Pancreas (tissue), 10 donors: ENCODE measurements around the gene SNX18. TPM values are rescaled to one million over a fixed set of nuclear protein-coding genes. Genes with fewer than 3 reads are reported as not detected.

ENCODE experiments used
- ATAC-seq, 4 donors: fragments of 200-7000 bp; cut with Tn5 transposase; one replicate each; pipeline versions ENCODE4 v1.8.0 to v1.9.1; 2020; ENCODE audit warnings: mild to moderate bottlenecking in 4 of 4, moderate library complexity in 4 of 4
- DNase-seq, 6 donors: peaks; one replicate each; pipeline ENCODE4 v3.0.0-alpha.2; 2020
- FAIRE-seq: peaks from 2 replicates; lab custom pipeline; 2012; peaks lifted over from hg19 to GRCh38; lab: Jason Lieb, UNC
- H3K27ac ChIP-seq, 4 donors: fragments of 200-600 bp; sonication (generic); 1 replicate in 3 of 4; 2 replicates in 1 of 4; pipeline versions ENCODE4 v1.5.0 to v1.8.0; 2020
- H3K27me3 ChIP-seq, 4 donors: fragments of 200-600 bp; one replicate each; pipeline ENCODE4 v1.8.0; 2021
- H3K36me3 ChIP-seq, 3 donors: fragments of 200-600 bp; sonication (generic) in 1 of 3; one replicate each; pipeline versions ENCODE4 v1.5.0 to v1.8.0; 2020 to 2021
- H3K4me1 ChIP-seq, 3 donors: fragments of 200-600 bp; one replicate each; pipeline ENCODE4 v1.8.0; 2021
- H3K4me3 ChIP-seq, 4 donors: fragments of 200-600 bp; sonication (generic) in 2 of 4; one replicate each; pipeline versions ENCODE4 v1.5.0 to v1.8.0; 2020 to 2021
- H3K9me3 ChIP-seq, 4 donors: fragments of 200-600 bp; one replicate each; pipeline ENCODE4 v1.8.0; 2021
- WGBS, 2 donors: extraction: QIAGEN DNeasy Blood & Tissue Kit; methylation state at CpG; one replicate each; pipeline ENCODE4 v1.1.7; 2013; 5-methylcytosine and 5-hydroxymethylcytosine counted together
- intact Hi-C, 3 donors: fragments of 100-400 bp; cut with DNase I; formaldehyde crosslinking; loops; one replicate each; pipeline versions ENCODE4 v1.11.1 to v1.14.2; 2022
- polyA plus RNA-seq, 2 donors: library from polyadenylated mRNA; stranded (reverse); fragments of 200-250 nt; gene quantifications; one replicate each; pipeline ENCODE4 v1.2.3, GENCODE V29; 2013
- total RNA-seq, 6 donors: library from RNA; stranded (reverse); fragmentation: NEBNext Ultra II Directional in 4 of 6; extraction: Animal tissue kit (Norgen Biotek cat#: 25700) in 4 of 6; gene quantifications; one replicate each; pipeline versions ENCODE4 v1.2.1 to v1.2.4, GENCODE V29; 2021 to 2023
- TF ChIP-seq, protein P1 (sequence below), 4 donors: fragments of 200-600 bp; sonication (generic) in 3 of 4; IDR thresholded peaks; one replicate each; pipeline versions ENCODE4 v1.5.0 to v1.8.0; 2021; ENCODE audit warnings: antibody characterized with exemption in 4 of 4
- donor health status: healthy with polysubstance abuse.
- donor health status: DM: no; HTN: no; CAD: no; lungs with moderate emphysema.
- donor health status: DM: no; HTN: no; CAD: no.
- donor health status: control.
- donor health status: control.
- donor health status: Bipolar disorder and iron deficiency.
- donor health status: DM: yes; HTN: yes; CAD: no.
- donor health status: DM: no; HTN: no; CAD: no.
- donor health status: DM: no; HTN: no; CAD: no.
- donor health status: DM: yes; HTN: yes; CAD: no.

SNX18 gene, protein sequence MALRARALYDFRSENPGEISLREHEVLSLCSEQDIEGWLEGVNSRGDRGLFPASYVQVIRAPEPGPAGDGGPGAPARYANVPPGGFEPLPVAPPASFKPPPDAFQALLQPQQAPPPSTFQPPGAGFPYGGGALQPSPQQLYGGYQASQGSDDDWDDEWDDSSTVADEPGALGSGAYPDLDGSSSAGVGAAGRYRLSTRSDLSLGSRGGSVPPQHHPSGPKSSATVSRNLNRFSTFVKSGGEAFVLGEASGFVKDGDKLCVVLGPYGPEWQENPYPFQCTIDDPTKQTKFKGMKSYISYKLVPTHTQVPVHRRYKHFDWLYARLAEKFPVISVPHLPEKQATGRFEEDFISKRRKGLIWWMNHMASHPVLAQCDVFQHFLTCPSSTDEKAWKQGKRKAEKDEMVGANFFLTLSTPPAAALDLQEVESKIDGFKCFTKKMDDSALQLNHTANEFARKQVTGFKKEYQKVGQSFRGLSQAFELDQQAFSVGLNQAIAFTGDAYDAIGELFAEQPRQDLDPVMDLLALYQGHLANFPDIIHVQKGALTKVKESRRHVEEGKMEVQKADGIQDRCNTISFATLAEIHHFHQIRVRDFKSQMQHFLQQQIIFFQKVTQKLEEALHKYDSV
- total RNA-seq (10 to 100 TPM; 10.2 to 20.0 (median 14.3) TPM), polyA plus RNA-seq (1 to 10 TPM; 2.9 to 4.7 TPM)

DNA sequence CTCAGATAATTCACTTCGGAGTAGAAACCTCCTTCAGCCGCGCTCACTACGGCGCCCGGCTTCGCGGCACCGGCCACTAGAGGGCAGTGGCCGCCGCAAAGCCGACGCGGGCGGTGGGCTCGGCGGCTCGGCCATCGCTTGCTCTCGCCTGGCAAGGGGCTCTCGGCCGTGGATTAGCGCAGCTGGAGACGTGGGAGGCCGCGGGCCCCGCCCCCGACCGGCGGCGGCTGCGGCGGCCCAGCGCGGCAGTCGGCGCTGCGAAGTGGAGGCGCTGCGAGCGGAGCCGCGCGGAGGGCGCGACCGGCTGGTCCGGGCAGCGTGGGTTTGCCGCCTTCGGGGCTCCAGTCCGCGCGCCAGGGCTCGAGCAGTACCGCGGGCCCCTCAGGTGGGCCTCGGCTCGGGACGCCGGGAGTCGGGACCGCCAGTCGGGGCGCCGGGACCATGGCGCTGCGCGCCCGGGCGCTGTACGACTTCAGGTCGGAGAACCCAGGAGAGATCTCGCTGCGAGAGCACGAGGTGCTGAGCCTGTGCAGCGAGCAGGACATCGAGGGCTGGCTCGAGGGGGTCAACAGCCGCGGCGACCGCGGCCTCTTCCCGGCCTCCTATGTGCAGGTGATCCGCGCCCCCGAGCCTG lies at the start of gene SNX18:
TSS of gene SNX18 (plus strand) at position 248 of the 634 bp plus-strand sequence. CDS start at position 442, 194 bp downstream.
- DNase-seq, result peak; percentile 91 to 96 (median 94)
- no peaks in the 10 kb centered on the region for H3K27me3 ChIP-seq
- no peaks in the 10 kb centered on the region for H3K9me3 ChIP-seq
- peak within 1 kb of the TSS; percentile 88 to 99 (median 96) for H3K4me3 ChIP-seq
- H3K36me3 ChIP-seq, result no peaks in the 10 kb centered on the region
- peaks cover 0 to 26% (median 8%) of the 10 kb centered on the region in 3 donors for H3K4me1 ChIP-seq
- TF ChIP-seq, protein P1, sequence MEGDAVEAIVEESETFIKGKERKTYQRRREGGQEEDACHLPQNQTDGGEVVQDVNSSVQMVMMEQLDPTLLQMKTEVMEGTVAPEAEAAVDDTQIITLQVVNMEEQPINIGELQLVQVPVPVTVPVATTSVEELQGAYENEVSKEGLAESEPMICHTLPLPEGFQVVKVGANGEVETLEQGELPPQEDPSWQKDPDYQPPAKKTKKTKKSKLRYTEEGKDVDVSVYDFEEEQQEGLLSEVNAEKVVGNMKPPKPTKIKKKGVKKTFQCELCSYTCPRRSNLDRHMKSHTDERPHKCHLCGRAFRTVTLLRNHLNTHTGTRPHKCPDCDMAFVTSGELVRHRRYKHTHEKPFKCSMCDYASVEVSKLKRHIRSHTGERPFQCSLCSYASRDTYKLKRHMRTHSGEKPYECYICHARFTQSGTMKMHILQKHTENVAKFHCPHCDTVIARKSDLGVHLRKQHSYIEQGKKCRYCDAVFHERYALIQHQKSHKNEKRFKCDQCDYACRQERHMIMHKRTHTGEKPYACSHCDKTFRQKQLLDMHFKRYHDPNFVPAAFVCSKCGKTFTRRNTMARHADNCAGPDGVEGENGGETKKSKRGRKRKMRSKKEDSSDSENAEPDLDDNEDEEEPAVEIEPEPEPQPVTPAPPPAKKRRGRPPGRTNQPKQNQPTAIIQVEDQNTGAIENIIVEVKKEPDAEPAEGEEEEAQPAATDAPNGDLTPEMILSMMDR (IDR thresholded peaks at IDR 0.05), result peak; percentile 94 to 100 (median 96)
- ATAC-seq, result peak; percentile 92 to 96 (median 94)
- 0 to 1% methylated on average over 66 to 88 of the region's 88 CpGs for WGBS, 2 donors
- peak within 1 kb of the TSS; percentile 91 to 96 (median 93) for H3K27ac ChIP-seq
- intact Hi-C loops, result loop anchor here in 2 of 3 donors (5.0 to 10.0 kb wide), 3 partner anchors 237 to 330 kb away; no protein-coding TSS in a partner anchor
- FAIRE-seq, result no peak

DNA sequence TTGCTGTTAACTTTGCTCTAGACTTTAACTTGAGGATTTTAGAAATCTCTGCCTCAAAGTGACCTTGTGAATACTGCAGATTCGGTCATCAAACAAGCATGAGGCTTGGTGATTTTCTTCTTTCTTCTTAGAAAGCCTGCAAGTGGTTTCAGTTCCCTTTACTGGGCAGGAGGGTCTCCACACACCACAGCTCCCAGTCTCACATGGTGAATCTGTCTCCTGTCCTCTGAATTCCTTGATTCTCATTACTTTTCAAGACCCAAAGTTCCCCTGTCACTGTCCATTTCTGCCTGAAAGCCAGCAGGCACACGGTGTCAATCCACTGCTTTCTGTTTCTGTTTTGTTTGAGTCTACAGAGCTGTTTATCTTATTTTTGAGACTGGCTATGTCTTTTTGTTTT lies 47.9 kb upstream of the SNX18 start:
- FAIRE-seq (no peak), DNase-seq (no peak), ATAC-seq (no peak)
- no peaks in the 10 kb centered on the region for H3K36me3 ChIP-seq
- H3K4me3 ChIP-seq, result no peak overlapping the region
- H3K4me1 ChIP-seq, result no peaks in the 10 kb centered on the region
- intact Hi-C loops, result no loop called here
- H3K27me3 ChIP-seq, result no peaks in the 10 kb centered on the region
- no peaks in the 10 kb centered on the region for H3K9me3 ChIP-seq
- WGBS, 2 donors, result 43 to 52% methylated on average over 2 of the region's 2 CpGs
- TF ChIP-seq, protein P1 (IDR thresholded peaks at IDR 0.05), result no peak
- no peak overlapping the region for H3K27ac ChIP-seq

DNA sequence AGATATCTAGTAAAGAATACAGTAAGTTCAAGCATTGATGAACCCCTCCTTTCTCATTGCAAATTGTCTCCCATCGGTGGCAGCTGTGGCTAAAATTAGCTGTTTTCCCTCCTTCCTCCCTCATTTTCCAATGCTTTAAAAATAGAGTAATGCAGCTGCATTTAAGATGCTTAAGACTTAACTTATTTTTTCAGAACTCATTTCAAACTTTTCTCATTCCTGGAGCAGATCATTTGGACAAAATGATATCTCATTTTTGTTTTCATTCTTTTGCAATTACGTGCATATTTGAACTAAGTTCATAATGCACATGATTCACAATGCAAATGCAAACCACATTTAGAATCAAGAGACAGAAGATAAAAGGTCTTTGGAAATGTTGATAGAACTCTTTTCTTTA lies 47.4 kb upstream of the SNX18 start:
- Histone ChIP-seq H3K27me3 (no peaks in the 10 kb centered on the region), H3K4me3 (no peak overlapping the region), H3K4me1 (no peaks in the 10 kb centered on the region), H3K9me3 (no peaks in the 10 kb centered on the region), H3K27ac (no peak overlapping the region), H3K36me3 (no peaks in the 10 kb centered on the region)
- DNase-seq (no peak), ATAC-seq (no peak), FAIRE-seq (no peak)
- TF ChIP-seq, protein P1 (IDR thresholded peaks at IDR 0.05), result no peak
- intact Hi-C loops, result no loop called here
- 60 to 71% methylated on average over 2 of the region's 2 CpGs for WGBS, 2 donors

DNA sequence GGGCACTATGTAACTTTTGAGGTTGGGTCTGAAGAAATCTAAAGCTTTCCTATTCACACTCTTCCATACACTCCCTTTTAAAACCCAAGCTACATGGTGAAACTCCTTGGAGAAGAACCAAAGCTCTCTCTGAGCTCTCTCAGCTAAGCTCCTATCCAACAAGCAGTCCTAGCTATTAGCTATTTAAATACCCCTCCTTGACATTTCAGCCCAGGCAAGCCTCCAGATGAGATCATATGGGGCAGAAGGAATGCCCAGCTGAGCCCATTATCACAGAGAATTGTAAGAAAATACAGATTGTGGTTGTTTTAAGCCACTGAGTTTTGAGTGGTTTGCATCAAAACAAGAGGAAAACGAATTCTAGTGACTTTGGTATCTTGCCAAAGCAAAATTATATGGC lies 46.9 kb upstream of the SNX18 start:
- DNase-seq, result no peak
- intact Hi-C loops, result no loop called here
- Histone ChIP-seq H3K9me3 (no peaks in the 10 kb centered on the region), H3K4me3 (no peak overlapping the region), H3K27ac (no peak overlapping the region), H3K4me1 (no peaks in the 10 kb centered on the region), H3K36me3 (no peaks in the 10 kb centered on the region), H3K27me3 (no peaks in the 10 kb centered on the region)
- WGBS, 2 donors, result 38 to 53% methylated on average over 1 of the region's 1 CpG
- FAIRE-seq, result no peak
- ATAC-seq, result no peak
- TF ChIP-seq, protein P1 (IDR thresholded peaks at IDR 0.05), result no peak
